Loucy (cell line): ENCODE measurements around the gene SEC14L1.

ENCODE experiments used
- H2AFZ ChIP-seq: fragments of 200-600 bp; sonication (generic); 2 replicates; pipeline ENCODE4 v1.6.0; 2016; ENCODE audit warnings: antibody characterized with exemption, mild to moderate bottlenecking, low read length, moderate library complexity
- H3F3A ChIP-seq: fragments of 200-600 bp; 2 replicates; pipeline ENCODE4 v1.6.0; 2016; ENCODE audit warnings: antibody characterized with exemption, low read depth, mild to moderate bottlenecking
- H3K27me3 ChIP-seq: fragments of 200-600 bp; sonication (generic); 2 replicates; pipeline ENCODE4 v1.6.1; 2014; ENCODE audit warnings: low read length, mild to moderate bottlenecking; ENCODE audit not compliant: insufficient read depth, poor library complexity, severe bottlenecking
- H3K36me3 ChIP-seq: fragments of 200-600 bp; sonication (generic); 2 replicates; pipeline ENCODE4 v1.6.1; 2016; ENCODE audit warnings: low read length; ENCODE audit not compliant: insufficient read depth
- H3K4me1 ChIP-seq: fragments of 200-600 bp; sonication (generic); 2 replicates; pipeline ENCODE4 v1.5.1; 2014; ENCODE audit warnings: low read length, mild to moderate bottlenecking; ENCODE audit not compliant: insufficient read depth, poor library complexity, severe bottlenecking
- H3K4me2 ChIP-seq: fragments of 200-600 bp; sonication (generic); 2 replicates; pipeline ENCODE4 v1.6.0; 2014; ENCODE audit warnings: antibody characterized with exemption, low read length, low read depth, mild to moderate bottlenecking; ENCODE audit not compliant: poor library complexity, severe bottlenecking
- H3K4me3 ChIP-seq: fragments of 200-600 bp; sonication (generic); 2 replicates; pipeline ENCODE4 v1.5.1; 2014; ENCODE audit warnings: low read length, mild to moderate bottlenecking, mixed read lengths; ENCODE audit not compliant: poor library complexity, severe bottlenecking
- H3K79me2 ChIP-seq: fragments of 200-600 bp; sonication (generic); 2 replicates; pipeline ENCODE4 v1.6.1; 2014; ENCODE audit warnings: low read length; ENCODE audit not compliant: insufficient read depth
- H3K9ac ChIP-seq: fragments of 200-600 bp; sonication (generic); 2 replicates; pipeline ENCODE4 v1.6.0; 2014; ENCODE audit warnings: mild to moderate bottlenecking, low read depth, low read length, moderate library complexity; ENCODE audit not compliant: poor library complexity, severe bottlenecking
- H3K9me2 ChIP-seq: fragments of 200-600 bp; sonication (generic); replicated peaks from 2 replicates; pipeline ENCODE4 v1.6.1; 2016; ENCODE audit warnings: low read depth, low read length, mixed read lengths
- H3K9me3 ChIP-seq: fragments of 200-600 bp; sonication (generic); 2 replicates; pipeline ENCODE4 v1.6.1; 2014; ENCODE audit warnings: mild to moderate bottlenecking, antibody characterized with exemption, low read length, low read depth; ENCODE audit not compliant: insufficient read depth
- H4K20me1 ChIP-seq: fragments of 200-600 bp; sonication (generic); 2 replicates; pipeline ENCODE4 v1.6.0; 2014; ENCODE audit warnings: antibody characterized with exemption, low read length, mild to moderate bottlenecking; ENCODE audit not compliant: insufficient read depth, poor library complexity, severe bottlenecking
- CTCF ChIP-seq: fragments of 200-600 bp; sonication (generic); conservative IDR thresholded peaks from 2 replicates; pipeline ENCODE4 v1.5.1; 2014; ENCODE audit warnings: mild to moderate bottlenecking, antibody characterized with exemption, low read length
- EZH2phosphoT487 ChIP-seq: fragments of 200-600 bp; IDR thresholded peaks from 2 replicates; pipeline ENCODE4 v1.6.1; 2018; ENCODE audit warnings: antibody characterized with exemption, mild to moderate bottlenecking, moderate library complexity, borderline replicate concordance

Gene SEC14L1

DNA sequence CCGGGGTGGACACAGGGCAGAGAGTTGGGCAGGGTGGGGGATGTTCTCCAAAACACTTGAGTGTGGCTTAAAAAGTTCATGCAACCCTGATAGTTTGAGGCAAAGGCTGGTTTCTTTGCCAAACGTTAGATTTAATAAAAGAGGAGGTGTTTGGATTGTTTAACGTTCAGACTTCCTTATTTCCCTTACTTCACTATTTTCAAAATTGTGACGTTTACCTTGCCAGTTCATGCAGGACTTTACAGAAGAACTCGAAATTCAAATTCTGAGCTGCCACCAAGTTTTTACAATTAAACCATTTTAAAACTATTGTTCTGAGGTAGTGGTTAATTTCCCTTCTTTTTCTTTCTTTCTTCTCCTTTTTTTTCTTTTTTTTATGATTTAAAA is 5.5 kb downstream of the SEC14L1 start:
- Histone ChIP-seq H3K9me3 (no peaks in the 10 kb centered on the region), H3K9me2 (no peaks in the 10 kb centered on the region), H3K79me2 (peaks cover 71% of the 10 kb centered on the region), H3K4me3 (no peak overlapping the region), H4K20me1 (peaks cover 16% of the 10 kb centered on the region), H3K9ac (peak overlapping the region; percentile 59), H3F3A (no peaks in the 10 kb centered on the region), H3K27me3 (no peaks in the 10 kb centered on the region), H3K4me1 (peaks cover 40% of the 10 kb centered on the region), H3K36me3 (peaks cover 19% of the 10 kb centered on the region; the same call in 1 of the 2 replicates), H2AFZ (no peak overlapping the region), H3K4me2 (peak overlapping the region; percentile 71)
- TF ChIP-seq EZH2phosphoT487 (no peak), CTCF (no peak)

DNA sequence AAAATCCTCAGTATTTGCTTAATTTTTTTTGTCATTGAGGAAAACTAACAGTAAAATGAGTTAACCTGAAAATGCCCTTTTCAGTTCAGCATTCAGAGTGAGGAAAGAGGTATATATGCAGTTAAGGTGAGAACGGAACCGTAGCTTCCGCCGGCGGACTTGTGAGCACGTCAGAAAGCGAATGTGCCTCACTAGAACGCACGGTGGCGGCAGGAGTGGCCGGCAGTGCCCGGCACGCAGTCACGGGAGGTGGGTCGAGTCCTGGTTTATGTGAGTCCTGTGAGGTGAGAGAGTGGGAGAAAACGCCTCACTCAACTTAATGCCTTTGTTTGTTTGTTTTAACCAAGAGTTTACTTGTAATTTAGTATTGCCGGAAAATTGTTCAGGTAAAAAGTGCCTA is 6.1 kb downstream of the SEC14L1 start:
- Histone ChIP-seq H3K79me2 (peaks cover 71% of the 10 kb centered on the region), H3K27me3 (no peaks in the 10 kb centered on the region), H2AFZ (no peak overlapping the region), H3K9ac (no peak overlapping the region), H3F3A (no peaks in the 10 kb centered on the region), H4K20me1 (peaks cover 14% of the 10 kb centered on the region), H3K4me2 (no peak overlapping the region), H3K9me3 (no peaks in the 10 kb centered on the region), H3K36me3 (peaks cover 19% of the 10 kb centered on the region; the same call in 1 of the 2 replicates), H3K4me1 (peaks cover 37% of the 10 kb centered on the region), H3K9me2 (no peaks in the 10 kb centered on the region), H3K4me3 (no peak overlapping the region)
- TF ChIP-seq CTCF (no peak), EZH2phosphoT487 (no peak)

DNA sequence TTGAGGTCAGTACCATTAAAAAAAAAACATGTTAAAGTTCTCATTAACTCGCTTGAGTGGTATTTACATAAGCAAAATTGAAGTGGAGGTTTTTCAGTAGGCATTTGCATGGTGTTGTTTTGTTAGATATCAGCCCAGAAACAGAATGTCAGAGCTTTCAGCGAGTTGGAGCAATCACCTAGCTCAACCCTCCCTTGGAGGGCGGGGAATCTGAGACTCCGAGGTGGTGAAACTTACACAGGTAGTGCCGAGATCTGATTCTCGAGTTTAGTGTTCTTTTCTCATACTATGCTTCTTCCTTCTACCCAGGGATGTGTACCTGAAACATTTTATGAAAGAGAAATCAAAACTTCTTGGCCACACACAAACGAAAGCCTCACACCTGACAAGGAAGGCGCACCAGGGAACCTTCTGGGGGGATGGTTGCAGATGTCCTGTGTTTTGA is 6.6 kb downstream of the SEC14L1 start:
- peaks cover 19% of the 10 kb centered on the region; the same call in 1 of the 2 replicates for H3K36me3 ChIP-seq
- peaks cover 33% of the 10 kb centered on the region for H3K4me1 ChIP-seq

More for the DNA sequence above, 6.6 kb downstream of the SEC14L1 start:
- Histone ChIP-seq H3F3A (no peaks in the 10 kb centered on the region), H3K27me3 (no peaks in the 10 kb centered on the region), H3K9ac (no peak overlapping the region), H3K79me2 (peaks cover 66% of the 10 kb centered on the region), H3K4me3 (no peak overlapping the region), H3K9me3 (no peaks in the 10 kb centered on the region), H2AFZ (no peak overlapping the region), H3K4me2 (no peak overlapping the region), H4K20me1 (peaks cover 13% of the 10 kb centered on the region), H3K9me2 (no peaks in the 10 kb centered on the region)
- TF ChIP-seq CTCF, result no peak
- TF ChIP-seq EZH2phosphoT487, result no peak
